OCI-LY3 (cell line): ENCODE results near the gene NHLRC4.

Experiments
- EZH2phosphoT487 ChIP-seq: fragments of 200-600 bp; shearing (Covaris generic); IDR thresholded peaks from 2 replicates; pipeline ENCODE4 v1.6.1; 2018; ENCODE audit warnings: antibody characterized with exemption, mixed run types, low read depth
- TF ChIP-seq, protein P1 (sequence below): fragments of 200-600, 300-600 bp; sonication (generic); IDR thresholded peaks from 2 replicates; pipeline ENCODE4 v1.5.1; 2014; ENCODE audit warnings: antibody characterized with exemption, low read length, low read depth

DNA sequence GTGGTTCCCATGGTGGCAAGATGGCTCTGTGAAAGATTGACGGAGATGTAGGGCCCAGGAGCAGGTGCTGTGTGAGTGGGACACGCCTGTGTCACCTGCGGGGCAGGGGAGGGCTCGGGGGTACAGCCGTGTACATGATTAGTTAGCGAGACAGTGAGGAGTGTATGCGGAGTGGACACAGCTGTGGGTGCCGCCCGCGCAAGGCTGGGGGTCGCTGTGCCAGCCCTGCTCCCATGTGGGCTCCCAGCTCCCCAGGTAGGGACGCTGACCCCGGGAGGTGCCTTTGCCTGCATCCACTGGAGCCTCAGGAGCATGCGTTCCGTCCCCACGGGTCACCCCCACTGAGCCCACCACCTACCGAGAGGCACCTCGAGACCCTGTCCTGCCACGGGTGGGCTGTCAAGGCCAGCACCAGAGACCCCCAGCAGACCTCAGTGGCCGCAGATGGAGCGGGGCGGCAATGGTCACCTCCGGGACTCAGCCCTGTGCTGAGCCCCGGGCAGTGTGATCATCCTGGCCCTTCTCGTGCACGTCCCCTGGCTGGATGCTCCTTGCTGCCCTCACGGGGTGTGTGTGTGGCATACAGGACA, 31.9 kb upstream of the NHLRC4 start:
- TF ChIP-seq, protein P1, sequence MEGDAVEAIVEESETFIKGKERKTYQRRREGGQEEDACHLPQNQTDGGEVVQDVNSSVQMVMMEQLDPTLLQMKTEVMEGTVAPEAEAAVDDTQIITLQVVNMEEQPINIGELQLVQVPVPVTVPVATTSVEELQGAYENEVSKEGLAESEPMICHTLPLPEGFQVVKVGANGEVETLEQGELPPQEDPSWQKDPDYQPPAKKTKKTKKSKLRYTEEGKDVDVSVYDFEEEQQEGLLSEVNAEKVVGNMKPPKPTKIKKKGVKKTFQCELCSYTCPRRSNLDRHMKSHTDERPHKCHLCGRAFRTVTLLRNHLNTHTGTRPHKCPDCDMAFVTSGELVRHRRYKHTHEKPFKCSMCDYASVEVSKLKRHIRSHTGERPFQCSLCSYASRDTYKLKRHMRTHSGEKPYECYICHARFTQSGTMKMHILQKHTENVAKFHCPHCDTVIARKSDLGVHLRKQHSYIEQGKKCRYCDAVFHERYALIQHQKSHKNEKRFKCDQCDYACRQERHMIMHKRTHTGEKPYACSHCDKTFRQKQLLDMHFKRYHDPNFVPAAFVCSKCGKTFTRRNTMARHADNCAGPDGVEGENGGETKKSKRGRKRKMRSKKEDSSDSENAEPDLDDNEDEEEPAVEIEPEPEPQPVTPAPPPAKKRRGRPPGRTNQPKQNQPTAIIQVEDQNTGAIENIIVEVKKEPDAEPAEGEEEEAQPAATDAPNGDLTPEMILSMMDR = no peak
- TF ChIP-seq EZH2phosphoT487 = no peak
